Measurements from ENCODE around the gene SLC11A2. TPM values are rescaled to one million over a fixed set of nuclear protein-coding genes. Genes with fewer than 3 reads are reported as not detected.

SLC11A2 gene
- total and polyA plus RNA-seq, 2 experiments from 2014 or later: 30.5 to 41.3 TPM

DNA sequence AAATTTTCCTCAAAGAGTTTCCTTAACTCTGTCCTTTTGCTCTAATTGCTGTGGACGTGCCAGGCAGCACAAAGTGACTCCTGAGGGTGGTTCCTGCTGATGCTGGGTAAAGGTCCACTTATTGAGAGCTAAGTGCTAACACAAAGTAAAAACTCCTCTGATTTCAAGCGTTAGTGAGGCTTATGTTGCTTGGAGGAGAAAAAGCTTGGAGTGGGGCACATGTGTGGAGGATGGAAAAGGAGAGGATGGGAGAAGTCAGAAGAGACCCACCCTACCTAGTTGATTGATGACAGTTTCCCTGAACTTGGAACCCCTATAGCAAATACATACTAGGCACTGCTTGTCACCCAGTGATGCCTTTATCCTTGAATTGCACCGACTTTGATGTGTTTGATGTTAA is 10.1 kb upstream of the SLC11A2 start:
- DNase-seq (ENCODE audit: low read depth in 1 of 2, low spot score in 1 of 2): no peak
- Histone ChIP-seq H3K4me1 (ENCODE audit: low read depth) (no peaks in the 10 kb centered on the region), H3K27ac (no peak overlapping the region), H3K9me3 (ENCODE audit: low read depth) (no peaks in the 10 kb centered on the region), H3K4me3 (no peak overlapping the region), H3K36me3 (no peaks in the 10 kb centered on the region), H3K27me3 (no peaks in the 10 kb centered on the region)
- TF ChIP-seq, protein P1, sequence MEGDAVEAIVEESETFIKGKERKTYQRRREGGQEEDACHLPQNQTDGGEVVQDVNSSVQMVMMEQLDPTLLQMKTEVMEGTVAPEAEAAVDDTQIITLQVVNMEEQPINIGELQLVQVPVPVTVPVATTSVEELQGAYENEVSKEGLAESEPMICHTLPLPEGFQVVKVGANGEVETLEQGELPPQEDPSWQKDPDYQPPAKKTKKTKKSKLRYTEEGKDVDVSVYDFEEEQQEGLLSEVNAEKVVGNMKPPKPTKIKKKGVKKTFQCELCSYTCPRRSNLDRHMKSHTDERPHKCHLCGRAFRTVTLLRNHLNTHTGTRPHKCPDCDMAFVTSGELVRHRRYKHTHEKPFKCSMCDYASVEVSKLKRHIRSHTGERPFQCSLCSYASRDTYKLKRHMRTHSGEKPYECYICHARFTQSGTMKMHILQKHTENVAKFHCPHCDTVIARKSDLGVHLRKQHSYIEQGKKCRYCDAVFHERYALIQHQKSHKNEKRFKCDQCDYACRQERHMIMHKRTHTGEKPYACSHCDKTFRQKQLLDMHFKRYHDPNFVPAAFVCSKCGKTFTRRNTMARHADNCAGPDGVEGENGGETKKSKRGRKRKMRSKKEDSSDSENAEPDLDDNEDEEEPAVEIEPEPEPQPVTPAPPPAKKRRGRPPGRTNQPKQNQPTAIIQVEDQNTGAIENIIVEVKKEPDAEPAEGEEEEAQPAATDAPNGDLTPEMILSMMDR (IDR thresholded peaks at IDR 0.05; ENCODE audit: low read depth, low read length): no peak

DNA sequence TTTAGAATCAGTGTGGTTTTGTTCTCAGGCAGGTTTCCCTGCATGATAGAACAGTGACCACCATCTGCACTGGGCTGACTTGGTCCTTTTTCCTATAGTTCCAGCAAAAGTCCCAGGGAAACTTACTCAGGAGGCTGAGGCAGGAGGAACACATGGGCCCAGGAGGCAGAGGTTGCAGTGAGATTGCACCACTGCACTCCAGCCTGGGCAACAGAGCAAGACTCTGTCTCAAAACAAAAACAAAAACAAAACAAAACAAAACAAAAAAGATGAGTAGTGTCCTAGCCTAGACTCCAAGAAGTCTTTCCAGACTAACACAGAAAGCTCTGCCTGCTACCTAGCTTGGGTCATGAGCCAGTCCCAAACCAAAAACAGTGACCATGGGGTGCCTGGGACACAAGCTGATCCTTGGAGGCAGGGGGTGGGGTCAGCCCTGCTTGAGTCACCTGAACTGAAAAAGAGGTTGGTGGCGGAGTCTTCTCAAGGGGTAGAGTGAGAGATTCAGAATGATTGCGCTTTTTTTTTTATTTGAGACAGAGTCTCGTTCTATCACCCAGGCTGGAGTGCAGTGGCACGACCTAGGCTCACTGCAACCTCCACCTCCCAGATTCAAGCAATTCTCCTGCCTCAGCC is 7.4 kb upstream of the SLC11A2 start:
- TF ChIP-seq, protein P1 (IDR thresholded peaks at IDR 0.05; ENCODE audit: low read depth, low read length): no peak
- no peak overlapping the region for H3K27ac ChIP-seq
- no peak overlapping the region for H3K4me3 ChIP-seq
- H3K27me3 ChIP-seq: no peaks in the 10 kb centered on the region
- H3K36me3 ChIP-seq: no peaks in the 10 kb centered on the region
- H3K9me3 ChIP-seq (ENCODE audit: low read depth): no peaks in the 10 kb centered on the region
- no peak for DNase-seq (ENCODE audit: low read depth in 1 of 2, low spot score in 1 of 2)
- no peaks in the 10 kb centered on the region for H3K4me1 ChIP-seq (ENCODE audit: low read depth)

- no peaks in the 10 kb centered on the region for H3K27me3 ChIP-seq
- no peak for DNase-seq (ENCODE audit: low read depth in 1 of 2, low spot score in 1 of 2)
- H3K36me3 ChIP-seq: no peaks in the 10 kb centered on the region
- no peaks in the 10 kb centered on the region for H3K9me3 ChIP-seq (ENCODE audit: low read depth)
- TF ChIP-seq, protein P1 (IDR thresholded peaks at IDR 0.05; ENCODE audit: low read depth, low read length): no peak
- no peak overlapping the region for H3K4me3 ChIP-seq
- no peak overlapping the region for H3K27ac ChIP-seq
- H3K4me1 ChIP-seq (ENCODE audit: low read depth): peaks cover 3% of the 10 kb centered on the region
Observed at GRCh38 chr12:51033048-51033447, 6.9 kb upstream of the SLC11A2 start.

GRCh38 chr12:51028813-51029150 is 2.6 kb upstream of the SLC11A2 start:
- Histone ChIP-seq H3K4me3 (no peak overlapping the region), H3K4me1 (ENCODE audit: low read depth) (peaks cover 19% of the 10 kb centered on the region), H3K36me3 (no peaks in the 10 kb centered on the region), H3K9me3 (ENCODE audit: low read depth) (no peaks in the 10 kb centered on the region), H3K27ac (no peak overlapping the region), H3K27me3 (no peaks in the 10 kb centered on the region)
- peak in 1 of 2 donors; percentile 18 for DNase-seq (ENCODE audit: low read depth in 1 of 2, low spot score in 1 of 2)
- TF ChIP-seq, protein P1 (IDR thresholded peaks at IDR 0.05; ENCODE audit: low read depth, low read length): no peak

GRCh38 chr12:51028126-51028812 is 2.1 kb upstream of the SLC11A2 start:
- Histone ChIP-seq H3K36me3 (no peaks in the 10 kb centered on the region), H3K27me3 (no peaks in the 10 kb centered on the region), H3K4me3 (no peak overlapping the region), H3K27ac (no peak overlapping the region), H3K4me1 (ENCODE audit: low read depth) (peaks cover 19% of the 10 kb centered on the region), H3K9me3 (ENCODE audit: low read depth) (no peaks in the 10 kb centered on the region)
- TF ChIP-seq, protein P1 (IDR thresholded peaks at IDR 0.05; ENCODE audit: low read depth, low read length): peak; percentile 32
- peak; percentile 56 to 67 for DNase-seq (ENCODE audit: low read depth in 1 of 2, low spot score in 1 of 2)

Measured in cardiac muscle cell (in vitro differentiated cells and primary cell).